Endothelial cell (in vitro differentiated cells): ENCODE data around the gene AKAP13. TPM values are rescaled to one million over a fixed set of nuclear protein-coding genes. Genes with fewer than 3 reads are reported as not detected.

Experiments used
- DNase-seq: peaks from one replicate; pipeline ENCODE4 v3.0.0; 2021; ENCODE audit warnings: low spot score
- H3K27ac Mint-ChIP-seq: one replicate; pipeline ENCODE4 v1.8.0; 2021; ENCODE audit warnings: mixed read lengths, inconsistent platforms; ENCODE audit not compliant: unreplicated experiment
- H3K27me3 Mint-ChIP-seq: one replicate; pipeline ENCODE4 v1.8.0; 2021; ENCODE audit warnings: mild to moderate bottlenecking, moderate library complexity, mixed read lengths, inconsistent platforms; ENCODE audit not compliant: unreplicated experiment
- H3K36me3 Mint-ChIP-seq: one replicate; pipeline ENCODE4 v1.8.0; 2021; ENCODE audit warnings: mild to moderate bottlenecking, low read depth, mixed read lengths, inconsistent platforms; ENCODE audit not compliant: unreplicated experiment
- H3K4me1 Mint-ChIP-seq: one replicate; pipeline ENCODE4 v1.8.0; 2021; ENCODE audit warnings: mild to moderate bottlenecking, mixed read lengths, inconsistent platforms; ENCODE audit not compliant: unreplicated experiment
- H3K4me3 Mint-ChIP-seq: one replicate; pipeline ENCODE4 v1.8.0; 2021; ENCODE audit warnings: mild to moderate bottlenecking, mixed read lengths, inconsistent platforms; ENCODE audit not compliant: unreplicated experiment
- H3K9me3 Mint-ChIP-seq: one replicate; pipeline ENCODE4 v1.8.0; 2021; ENCODE audit warnings: mixed read lengths, inconsistent platforms; ENCODE audit not compliant: unreplicated experiment
- total RNA-seq: library from RNA; stranded (reverse); fragmentation: NEBNext Ultra II Directional; extraction: Animal tissue kit (Norgen Biotek cat#: 25700); gene quantifications from one replicate; pipeline ENCODE4 v1.2.1, GENCODE V29; 2021; ENCODE audit not compliant: unreplicated experiment
- TF ChIP-seq, protein P1 (sequence below): fragments of 200-600 bp; sonication (generic); IDR thresholded peaks from one replicate; pipeline ENCODE4 v1.5.0; 2021; ENCODE audit warnings: antibody characterized with exemption; ENCODE audit not compliant: unreplicated experiment

Gene AKAP13
- total RNA-seq, 1 donor from 2014 or later: 249 TPM

GRCh38 chr15:85445361-85445760, 65.0 kb downstream of the AKAP13 start:
- no peak overlapping the region for H3K4me3 Mint-ChIP-seq
- no peaks in the 10 kb centered on the region for H3K9me3 Mint-ChIP-seq
- H3K27me3 Mint-ChIP-seq: peaks cover 3% of the 10 kb centered on the region
- H3K36me3 Mint-ChIP-seq: peaks cover 5% of the 10 kb centered on the region
- H3K27ac Mint-ChIP-seq: peak overlapping the region; percentile 96
- no peak for DNase-seq
- H3K4me1 Mint-ChIP-seq: peaks cover 24% of the 10 kb centered on the region
- TF ChIP-seq, protein P1, sequence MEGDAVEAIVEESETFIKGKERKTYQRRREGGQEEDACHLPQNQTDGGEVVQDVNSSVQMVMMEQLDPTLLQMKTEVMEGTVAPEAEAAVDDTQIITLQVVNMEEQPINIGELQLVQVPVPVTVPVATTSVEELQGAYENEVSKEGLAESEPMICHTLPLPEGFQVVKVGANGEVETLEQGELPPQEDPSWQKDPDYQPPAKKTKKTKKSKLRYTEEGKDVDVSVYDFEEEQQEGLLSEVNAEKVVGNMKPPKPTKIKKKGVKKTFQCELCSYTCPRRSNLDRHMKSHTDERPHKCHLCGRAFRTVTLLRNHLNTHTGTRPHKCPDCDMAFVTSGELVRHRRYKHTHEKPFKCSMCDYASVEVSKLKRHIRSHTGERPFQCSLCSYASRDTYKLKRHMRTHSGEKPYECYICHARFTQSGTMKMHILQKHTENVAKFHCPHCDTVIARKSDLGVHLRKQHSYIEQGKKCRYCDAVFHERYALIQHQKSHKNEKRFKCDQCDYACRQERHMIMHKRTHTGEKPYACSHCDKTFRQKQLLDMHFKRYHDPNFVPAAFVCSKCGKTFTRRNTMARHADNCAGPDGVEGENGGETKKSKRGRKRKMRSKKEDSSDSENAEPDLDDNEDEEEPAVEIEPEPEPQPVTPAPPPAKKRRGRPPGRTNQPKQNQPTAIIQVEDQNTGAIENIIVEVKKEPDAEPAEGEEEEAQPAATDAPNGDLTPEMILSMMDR: no peak

GRCh38 chr15:85451099-85451700, 70.8 kb downstream of the AKAP13 start:
- H3K27ac Mint-ChIP-seq: no peak overlapping the region
- DNase-seq: no peak
- H3K4me3 Mint-ChIP-seq: peak overlapping the region; percentile 33
- peaks cover 9% of the 10 kb centered on the region for H3K36me3 Mint-ChIP-seq
- H3K4me1 Mint-ChIP-seq: no peaks in the 10 kb centered on the region
- H3K27me3 Mint-ChIP-seq: peaks cover 9% of the 10 kb centered on the region
- TF ChIP-seq, protein P1: no peak
- H3K9me3 Mint-ChIP-seq: no peaks in the 10 kb centered on the region

GRCh38 chr15:85452436-85452835, 72.0 kb downstream of the AKAP13 start:
- peaks cover 6% of the 10 kb centered on the region for H3K4me1 Mint-ChIP-seq
- H3K27ac Mint-ChIP-seq: no peak overlapping the region
- no peak overlapping the region for H3K4me3 Mint-ChIP-seq
- TF ChIP-seq, protein P1: no peak
- H3K27me3 Mint-ChIP-seq: peaks cover 9% of the 10 kb centered on the region
- H3K9me3 Mint-ChIP-seq: no peaks in the 10 kb centered on the region
- H3K36me3 Mint-ChIP-seq: peaks cover 9% of the 10 kb centered on the region
- DNase-seq: no peak

GRCh38 chr15:85453144-85453872, 72.9 kb downstream of the AKAP13 start:
- TF ChIP-seq, protein P1: no peak
- Mint-ChIP-seq H3K4me1 (peaks cover 8% of the 10 kb centered on the region), H3K36me3 (peaks cover 9% of the 10 kb centered on the region), H3K9me3 (no peaks in the 10 kb centered on the region), H3K27me3 (peaks cover 9% of the 10 kb centered on the region), H3K27ac (no peak overlapping the region), H3K4me3 (no peak overlapping the region)
- DNase-seq: no peak

DNA sequence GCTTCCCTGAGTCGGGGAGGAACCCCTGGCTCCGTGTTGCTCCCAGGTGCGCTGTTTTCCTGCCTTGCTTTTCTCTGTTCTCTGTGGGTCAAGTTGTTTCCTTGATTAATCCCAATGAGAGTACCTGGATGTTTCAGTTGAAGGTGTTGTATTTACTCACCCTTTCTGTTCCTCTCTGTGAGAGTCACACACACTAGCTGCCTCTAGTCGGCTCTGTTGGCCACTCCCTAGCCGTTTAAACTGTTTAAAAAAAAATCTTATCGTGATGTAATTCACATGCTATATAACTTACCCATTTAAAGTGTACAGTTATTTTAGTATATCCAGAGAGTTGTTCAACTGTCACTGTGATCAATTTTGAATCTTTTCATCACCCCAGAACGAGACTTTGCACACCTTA, 74.0 kb downstream of the AKAP13 start:
- no peak for DNase-seq
- H3K27ac Mint-ChIP-seq: peak overlapping the region; percentile 14
- H3K4me1 Mint-ChIP-seq: peaks cover 10% of the 10 kb centered on the region
- no peak overlapping the region for H3K4me3 Mint-ChIP-seq
- H3K36me3 Mint-ChIP-seq: peaks cover 9% of the 10 kb centered on the region
- H3K27me3 Mint-ChIP-seq: peaks cover 9% of the 10 kb centered on the region
- TF ChIP-seq, protein P1: no peak
- no peaks in the 10 kb centered on the region for H3K9me3 Mint-ChIP-seq
